RWPE1 (cell line): ENCODE results near the gene P3H3.

Experiments
- CTCF ChIA-PET: fragments of 350-600 bp; sonication (Branson Sonifier 250); formaldehyde crosslinking; extraction: SDS; loops from one replicate; lab custom pipeline; 2021; lab: Yijun Ruan, JAX
- POLR2A ChIA-PET: fragments of 400-600 bp; formaldehyde crosslinking; extraction: SDS; loops from one replicate; lab custom pipeline; 2020; ENCODE audit warnings: antibody characterized with exemption; ENCODE audit not compliant: low non-redundant PET; lab: Yijun Ruan, JAX
- DNase-seq: peaks from one replicate; pipeline ENCODE4 v3.0.0; 2012; ENCODE audit warnings: low spot score
- H3K27ac ChIP-seq: fragments of 450-650 bp; 2 replicates; pipeline ENCODE4 v1.5.1; 2017
- CTCF ChIP-seq: fragments of 450-650 bp; conservative IDR thresholded peaks from 2 replicates; pipeline ENCODE4 v1.5.1; 2017; ENCODE audit warnings: low read depth, mild to moderate bottlenecking

The P3H3 gene

GRCh38 chr12:6827982-6828780, at the start of gene P3H3:
TSS of gene P3H3 (plus strand) at chr12:6828407. CDS start at chr12:6828441, 34 bp downstream.
- CTCF ChIA-PET = interaction anchor here (0.6 to 1.2 kb wide), 4 partner anchors 12 to 74 kb away, joined by 3 read pairs; no protein-coding TSS in a partner anchor
- no peak for DNase-seq
- H3K27ac ChIP-seq = peak within 1 kb of the TSS; percentile 78
- 0 out of 2 replicates have a peak, but pooled peaks have one; percentile 7 for TF ChIP-seq CTCF
- POLR2A ChIA-PET = interaction anchor here (0.6 kb wide), 1 partner anchor 25 kb away, joined by 3 read pairs; no protein-coding TSS in a partner anchor

DNA sequence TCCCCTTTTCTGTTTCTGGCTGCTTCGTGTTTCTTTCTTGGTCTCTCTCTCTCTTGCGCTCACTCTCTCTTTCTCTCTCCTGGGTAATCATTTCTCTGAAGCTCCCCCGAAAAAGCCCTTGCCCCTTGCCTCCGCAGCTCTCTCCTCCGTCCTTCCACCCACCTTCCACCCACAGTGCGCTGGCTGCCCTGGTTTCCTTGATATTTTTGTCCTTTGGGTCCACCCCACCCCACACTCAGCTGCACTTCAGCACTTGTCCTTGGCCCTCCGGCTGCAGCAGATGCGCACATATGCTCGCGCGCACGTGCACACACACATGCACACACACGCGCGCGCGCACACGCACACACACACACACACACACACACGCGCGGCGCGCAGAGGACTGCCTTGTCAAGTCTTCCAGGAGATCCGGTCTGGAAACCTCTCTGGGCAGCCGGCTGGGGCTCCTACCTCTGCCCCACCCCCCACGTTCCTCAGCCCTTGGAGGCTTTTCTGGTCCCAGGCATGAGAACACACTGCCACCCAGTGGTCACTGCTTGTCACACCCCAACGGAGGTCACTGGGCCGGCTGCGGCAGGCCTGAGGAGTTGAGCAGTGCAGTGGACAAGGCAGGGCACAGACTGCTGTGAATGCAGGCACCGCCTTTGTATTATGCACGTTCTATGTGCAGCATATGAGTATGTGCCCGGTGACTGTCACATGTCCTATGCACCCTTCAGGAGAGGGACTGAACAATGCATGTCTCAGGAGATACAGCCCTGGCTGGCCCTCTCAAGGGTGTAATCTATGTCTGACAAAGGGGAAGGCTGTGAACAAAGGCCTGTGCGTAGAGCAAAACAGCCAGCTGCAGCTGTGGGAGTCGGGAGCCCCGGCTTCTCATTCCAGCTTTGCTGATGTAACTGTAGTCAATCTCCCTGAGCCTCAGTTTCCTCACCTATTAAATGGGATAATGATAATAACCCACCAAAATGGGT, 49.3 kb upstream of the P3H3 start:
- peak; percentile 76 for TF ChIP-seq CTCF
- ChIA-PET POLR2A (interaction anchor here (1.2 kb wide), 1 partner anchor 12 kb away, joined by 3 read pairs; no protein-coding TSS in a partner anchor), CTCF (interaction anchor here (0.5 to 1.6 kb wide), 8 partner anchors 14 to 294 kb away, joined by 3 to 10 read pairs (median 5); no protein-coding TSS in a partner anchor)
- peak; percentile 80 for DNase-seq
- peak overlapping the region; percentile 42 for H3K27ac ChIP-seq

DNA sequence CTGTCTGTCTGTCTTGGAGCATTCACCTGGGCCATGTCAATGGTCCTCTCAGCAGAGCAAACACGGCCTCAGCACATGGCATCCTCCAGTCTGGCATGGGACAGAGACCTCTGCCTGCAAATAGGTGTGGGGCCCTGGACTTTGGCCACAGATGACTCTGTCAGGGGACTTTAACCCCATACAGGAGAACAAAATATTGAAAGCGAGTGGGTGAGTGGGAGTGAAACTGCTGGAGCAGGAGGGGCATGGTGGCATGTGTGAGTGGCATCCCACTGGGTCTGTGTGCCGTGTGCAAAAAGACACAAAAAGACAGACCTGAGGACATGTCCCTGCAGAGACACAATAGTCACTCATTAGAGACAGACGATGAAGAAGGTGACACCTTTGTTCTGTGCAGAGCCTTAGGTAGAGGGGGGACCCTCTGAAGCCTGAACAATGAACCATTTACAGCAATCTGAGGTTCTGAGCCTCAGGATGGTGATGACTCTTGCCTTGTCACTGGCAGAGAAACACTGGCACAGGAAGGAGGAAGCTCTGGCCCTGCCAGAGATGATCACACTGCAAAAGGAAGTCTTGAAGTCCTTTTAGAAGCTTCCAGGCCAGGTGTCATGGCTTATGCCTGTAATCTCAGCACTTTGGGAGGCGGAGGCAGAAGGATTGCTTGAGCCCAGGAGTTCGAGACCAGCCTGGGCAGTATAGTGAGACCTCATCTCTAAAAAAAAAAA, 48.3 kb upstream of the P3H3 start:
- DNase-seq = no peak
- no peak for TF ChIP-seq CTCF
- ChIA-PET POLR2A (no interaction called here), CTCF (interaction anchor here (0.8 to 1.6 kb wide), 2 partner anchors 45 to 55 kb away, joined by 3 to 10 read pairs; no protein-coding TSS in a partner anchor)
- no peak overlapping the region for H3K27ac ChIP-seq

- DNase-seq = no peak
- ChIA-PET CTCF (interaction anchor here (0.6 kb wide), 2 partner anchors 28 to 163 kb away, joined by 3 to 4 read pairs; partner anchors contain the start of gene MLF2), POLR2A (interaction anchor here (0.7 kb wide), 1 partner anchor 113 kb away, joined by 4 read pairs; no protein-coding TSS in a partner anchor)
- TF ChIP-seq CTCF = no peak
- no peak overlapping the region for H3K27ac ChIP-seq
Measured at GRCh38 chr12:6780573-6780972, 47.6 kb upstream of the P3H3 start.

- CTCF ChIA-PET = no interaction called here
Measured at GRCh38 chr12:6782119-6782518, 46.1 kb upstream of the P3H3 start.

More at GRCh38 chr12:6782119-6782518, 46.1 kb upstream of the P3H3 start:
- no peak for TF ChIP-seq CTCF
- no peak overlapping the region for H3K27ac ChIP-seq
- POLR2A ChIA-PET = interaction anchor here (1.0 kb wide), 1 partner anchor 58 kb away, joined by 3 read pairs; the partner anchor contains the start of gene COPS7A
- no peak for DNase-seq
